Stimulated activated effector memory CD8-positive, alpha-beta T cell treated with anti-CD3 and anti-CD28 coated beads, Interleukin-12 subunit alpha, Interleukin-12 subunit beta, amount 100 ng/mL, for 72 hours (primary cell): Measurements from ENCODE around the gene PPP1R1A.

ENCODE experiments used
- ATAC-seq: fragments of 150-1000 bp; cut with Tn5 transposase; 2 replicates; pipeline ENCODE4 v1.10.0; 2021
- DNase-seq, 2 donors: peaks; one replicate each; pipeline ENCODE4 v3.0.0; 2021 to 2022; ENCODE audit warnings: low spot score in 2 of 2
- H3K27ac Mint-ChIP-seq: one replicate; pipeline ENCODE4 v1.8.0; 2022; ENCODE audit warnings: mild to moderate bottlenecking, mixed read lengths
- H3K36me3 Mint-ChIP-seq: one replicate; pipeline ENCODE4 v1.8.0; 2022; ENCODE audit warnings: mild to moderate bottlenecking, mixed read lengths
- H3K4me1 Mint-ChIP-seq: one replicate; pipeline ENCODE4 v1.8.0; 2022; ENCODE audit warnings: mixed read lengths
- H3K4me3 Mint-ChIP-seq: one replicate; pipeline ENCODE4 v1.8.0; 2022; ENCODE audit warnings: mild to moderate bottlenecking, mixed read lengths
- H3K9me3 Mint-ChIP-seq: one replicate; pipeline ENCODE4 v1.8.0; 2022; ENCODE audit warnings: mixed read lengths

The PPP1R1A gene

GRCh38 chr12:54589964-54590363 is 1.5 kb upstream of the PPP1R1A start:
- no peak overlapping the region for H3K27ac Mint-ChIP-seq
- H3K4me3 Mint-ChIP-seq, result no peak overlapping the region

GRCh38 chr12:54588890-54589267 is 420 bp upstream of the PPP1R1A start:
- Mint-ChIP-seq H3K9me3 (no peaks in the 10 kb centered on the region), H3K4me1 (peaks cover 9% of the 10 kb centered on the region), H3K4me3 (peak overlapping the region; percentile 7), H3K36me3 (no peaks in the 10 kb centered on the region), H3K27ac (no peak overlapping the region)
- ATAC-seq, result no peak
- DNase-seq, result no peak

More at GRCh38 chr12:54589964-54590363, 1.5 kb upstream of the PPP1R1A start:
- no peak for ATAC-seq
- H3K4me1 Mint-ChIP-seq, result peaks cover 9% of the 10 kb centered on the region
- H3K9me3 Mint-ChIP-seq, result no peaks in the 10 kb centered on the region
- no peak for DNase-seq
- H3K36me3 Mint-ChIP-seq, result no peaks in the 10 kb centered on the region

GRCh38 chr12:54587315-54587873 is 1.1 kb downstream of the PPP1R1A start:
- Mint-ChIP-seq H3K27ac (no peak overlapping the region), H3K4me3 (peak overlapping the region; percentile 4), H3K36me3 (no peaks in the 10 kb centered on the region), H3K9me3 (no peaks in the 10 kb centered on the region), H3K4me1 (peaks cover 9% of the 10 kb centered on the region)
- ATAC-seq (no peak), DNase-seq (no peak)

GRCh38 chr12:54586620-54587019 is 1.8 kb downstream of the PPP1R1A start:
- DNase-seq (no peak), ATAC-seq (no peak)
- no peak overlapping the region for H3K27ac Mint-ChIP-seq
- no peaks in the 10 kb centered on the region for H3K36me3 Mint-ChIP-seq
- no peak overlapping the region for H3K4me3 Mint-ChIP-seq
- H3K4me1 Mint-ChIP-seq, result peaks cover 9% of the 10 kb centered on the region
- H3K9me3 Mint-ChIP-seq, result no peaks in the 10 kb centered on the region

- Mint-ChIP-seq H3K36me3 (no peaks in the 10 kb centered on the region), H3K27ac (no peak overlapping the region), H3K9me3 (no peaks in the 10 kb centered on the region), H3K4me3 (no peak overlapping the region), H3K4me1 (peaks cover 9% of the 10 kb centered on the region)
- ATAC-seq (no peak), DNase-seq (no peak)
These were observed 3.2 kb downstream of the PPP1R1A start for GRCh38 chr12:54585243-54585642.

GRCh38 chr12:54584128-54584527 is 4.3 kb downstream of the PPP1R1A start:
- DNase-seq, result no peak
- no peak overlapping the region for H3K4me3 Mint-ChIP-seq
- H3K4me1 Mint-ChIP-seq, result peaks cover 15% of the 10 kb centered on the region
- no peak for ATAC-seq
- no peaks in the 10 kb centered on the region for H3K9me3 Mint-ChIP-seq
- no peaks in the 10 kb centered on the region for H3K36me3 Mint-ChIP-seq
- H3K27ac Mint-ChIP-seq, result no peak overlapping the region

GRCh38 chr12:54583726-54584125 is 4.7 kb downstream of the PPP1R1A start:
- Mint-ChIP-seq H3K36me3 (no peaks in the 10 kb centered on the region), H3K4me1 (peaks cover 11% of the 10 kb centered on the region), H3K27ac (no peak overlapping the region), H3K9me3 (no peaks in the 10 kb centered on the region), H3K4me3 (no peak overlapping the region)
- DNase-seq, result no peak
- no peak for ATAC-seq

GRCh38 chr12:54581412-54581811 is 7.0 kb downstream of the PPP1R1A start:
- Mint-ChIP-seq H3K27ac (no peak overlapping the region), H3K4me1 (peaks cover 9% of the 10 kb centered on the region), H3K4me3 (no peak overlapping the region), H3K9me3 (no peaks in the 10 kb centered on the region), H3K36me3 (no peaks in the 10 kb centered on the region)
- DNase-seq (no peak), ATAC-seq (no peak)

GRCh38 chr12:54579696-54580333 is 8.6 kb downstream of the PPP1R1A start:
- DNase-seq, result peak; percentile 91 to 95
- H3K4me3 Mint-ChIP-seq, result no peak overlapping the region
- no peaks in the 10 kb centered on the region for H3K9me3 Mint-ChIP-seq
- peaks cover 6% of the 10 kb centered on the region for H3K36me3 Mint-ChIP-seq
- peaks cover 9% of the 10 kb centered on the region for H3K4me1 Mint-ChIP-seq
- peak; percentile 89 for ATAC-seq
- no peak overlapping the region for H3K27ac Mint-ChIP-seq

- ATAC-seq, result peak; percentile 3
These were observed 9.2 kb downstream of the PPP1R1A start for GRCh38 chr12:54579258-54579657.

GRCh38 chr12:54578778-54579177 is 9.7 kb downstream of the PPP1R1A start:
- Mint-ChIP-seq H3K4me1 (peaks cover 9% of the 10 kb centered on the region), H3K9me3 (no peaks in the 10 kb centered on the region), H3K4me3 (no peak overlapping the region), H3K36me3 (peaks cover 11% of the 10 kb centered on the region), H3K27ac (no peak overlapping the region)
- ATAC-seq (no peak), DNase-seq (no peak)

More at GRCh38 chr12:54579258-54579657, 9.2 kb downstream of the PPP1R1A start:
- H3K4me3 Mint-ChIP-seq, result no peak overlapping the region
- H3K9me3 Mint-ChIP-seq, result no peaks in the 10 kb centered on the region
- H3K4me1 Mint-ChIP-seq, result peaks cover 9% of the 10 kb centered on the region
- no peak overlapping the region for H3K27ac Mint-ChIP-seq
- no peak for DNase-seq
- H3K36me3 Mint-ChIP-seq, result peaks cover 11% of the 10 kb centered on the region

- Mint-ChIP-seq H3K27ac (no peak overlapping the region), H3K36me3 (peaks cover 18% of the 10 kb centered on the region), H3K9me3 (no peaks in the 10 kb centered on the region), H3K4me1 (no peaks in the 10 kb centered on the region), H3K4me3 (no peak overlapping the region)
- DNase-seq, result no peak
- ATAC-seq, result no peak
These were observed 15.6 kb downstream of the PPP1R1A start for GRCh38 chr12:54572881-54573280.

- no peak for DNase-seq
- Mint-ChIP-seq H3K4me3 (no peak overlapping the region), H3K36me3 (peaks cover 22% of the 10 kb centered on the region), H3K9me3 (no peaks in the 10 kb centered on the region), H3K4me1 (no peaks in the 10 kb centered on the region), H3K27ac (peak overlapping the region; percentile 35)
- no peak for ATAC-seq
These were observed 17.0 kb downstream of the PPP1R1A start for GRCh38 chr12:54571193-54572188.

- no peaks in the 10 kb centered on the region for H3K9me3 Mint-ChIP-seq
- H3K4me1 Mint-ChIP-seq, result no peaks in the 10 kb centered on the region
- DNase-seq, result no peak
- no peak overlapping the region for H3K27ac Mint-ChIP-seq
- ATAC-seq, result no peak
- H3K36me3 Mint-ChIP-seq, result peaks cover 18% of the 10 kb centered on the region
- no peak overlapping the region for H3K4me3 Mint-ChIP-seq
These were observed 18.4 kb downstream of the PPP1R1A start for GRCh38 chr12:54569995-54570528.

- no peak overlapping the region for H3K27ac Mint-ChIP-seq
- no peak for ATAC-seq
- H3K4me1 Mint-ChIP-seq, result no peaks in the 10 kb centered on the region
- no peaks in the 10 kb centered on the region for H3K9me3 Mint-ChIP-seq
- DNase-seq, result no peak
- H3K36me3 Mint-ChIP-seq, result peaks cover 11% of the 10 kb centered on the region
- H3K4me3 Mint-ChIP-seq, result no peak overlapping the region
These were observed 19.4 kb downstream of the PPP1R1A start for GRCh38 chr12:54569072-54569471.
